Activated naive CD8-positive, alpha-beta T cell (primary cell): Measurements from ENCODE around the gene SMARCD3.

Experiments used
- H3K27ac Mint-ChIP-seq: one replicate; pipeline ENCODE4 v1.8.0; 2021; ENCODE audit warnings: mixed read lengths
- H3K27me3 Mint-ChIP-seq: one replicate; pipeline ENCODE4 v1.8.0; 2021; ENCODE audit warnings: mixed read lengths
- H3K36me3 Mint-ChIP-seq: one replicate; pipeline ENCODE4 v1.8.0; 2021; ENCODE audit warnings: mixed read lengths
- H3K4me1 Mint-ChIP-seq: one replicate; pipeline ENCODE4 v1.8.0; 2021; ENCODE audit warnings: low read depth, mixed read lengths
- H3K4me3 Mint-ChIP-seq: one replicate; pipeline ENCODE4 v1.8.0; 2021; ENCODE audit warnings: mild to moderate bottlenecking, mixed read lengths
- H3K9me3 Mint-ChIP-seq: one replicate; pipeline ENCODE4 v1.8.0; 2021; ENCODE audit warnings: low read depth, mixed read lengths

SMARCD3 gene

GRCh38 chr7:151247611-151248345 lies 716 bp downstream of the SMARCD3 start:
- H3K4me1 Mint-ChIP-seq: peaks cover 53% of the 10 kb centered on the region
- no peak overlapping the region for H3K27ac Mint-ChIP-seq
- H3K9me3 Mint-ChIP-seq: no peaks in the 10 kb centered on the region
- no peaks in the 10 kb centered on the region for H3K27me3 Mint-ChIP-seq
- H3K36me3 Mint-ChIP-seq: no peaks in the 10 kb centered on the region
- H3K4me3 Mint-ChIP-seq: peak overlapping the region; percentile 85

GRCh38 chr7:151246851-151247580 lies 1.5 kb downstream of the SMARCD3 start:
- Mint-ChIP-seq H3K9me3 (no peaks in the 10 kb centered on the region), H3K4me3 (peak overlapping the region; percentile 30), H3K27ac (no peak overlapping the region), H3K36me3 (no peaks in the 10 kb centered on the region), H3K27me3 (no peaks in the 10 kb centered on the region), H3K4me1 (peaks cover 49% of the 10 kb centered on the region)

- no peaks in the 10 kb centered on the region for H3K27me3 Mint-ChIP-seq
- no peaks in the 10 kb centered on the region for H3K9me3 Mint-ChIP-seq
- H3K27ac Mint-ChIP-seq: no peak overlapping the region
- no peaks in the 10 kb centered on the region for H3K36me3 Mint-ChIP-seq
- H3K4me3 Mint-ChIP-seq: peak overlapping the region; percentile 67
- H3K4me1 Mint-ChIP-seq: peaks cover 49% of the 10 kb centered on the region
Measured at GRCh38 chr7:151246102-151246850, 2.2 kb downstream of the SMARCD3 start.

GRCh38 chr7:151245360-151246101 lies 3.0 kb downstream of the SMARCD3 start:
- Mint-ChIP-seq H3K4me1 (peaks cover 42% of the 10 kb centered on the region), H3K27me3 (no peaks in the 10 kb centered on the region), H3K27ac (no peak overlapping the region), H3K36me3 (no peaks in the 10 kb centered on the region), H3K4me3 (peak overlapping the region; percentile 67), H3K9me3 (no peaks in the 10 kb centered on the region)

- peak overlapping the region; percentile 56 for H3K4me3 Mint-ChIP-seq
- no peaks in the 10 kb centered on the region for H3K9me3 Mint-ChIP-seq
- H3K27me3 Mint-ChIP-seq: no peaks in the 10 kb centered on the region
- H3K4me1 Mint-ChIP-seq: peaks cover 36% of the 10 kb centered on the region
- H3K36me3 Mint-ChIP-seq: no peaks in the 10 kb centered on the region
- no peak overlapping the region for H3K27ac Mint-ChIP-seq
Measured at GRCh38 chr7:151244841-151245346, 3.6 kb downstream of the SMARCD3 start.

- no peaks in the 10 kb centered on the region for H3K27me3 Mint-ChIP-seq
- H3K4me1 Mint-ChIP-seq: peaks cover 34% of the 10 kb centered on the region
- no peaks in the 10 kb centered on the region for H3K36me3 Mint-ChIP-seq
- H3K4me3 Mint-ChIP-seq: peak overlapping the region; percentile 56
- H3K9me3 Mint-ChIP-seq: no peaks in the 10 kb centered on the region
- no peak overlapping the region for H3K27ac Mint-ChIP-seq
Measured at GRCh38 chr7:151244196-151244840, 4.2 kb downstream of the SMARCD3 start.

- H3K36me3 Mint-ChIP-seq: no peaks in the 10 kb centered on the region
- no peak overlapping the region for H3K27ac Mint-ChIP-seq
- H3K4me3 Mint-ChIP-seq: peak overlapping the region; percentile 65
- peaks cover 32% of the 10 kb centered on the region for H3K4me1 Mint-ChIP-seq
- no peaks in the 10 kb centered on the region for H3K27me3 Mint-ChIP-seq
- H3K9me3 Mint-ChIP-seq: no peaks in the 10 kb centered on the region
Measured at GRCh38 chr7:151243408-151244195, 4.9 kb downstream of the SMARCD3 start.

- Mint-ChIP-seq H3K36me3 (no peaks in the 10 kb centered on the region), H3K27ac (peak overlapping the region; percentile 58), H3K4me3 (peak overlapping the region; percentile 65), H3K9me3 (no peaks in the 10 kb centered on the region), H3K27me3 (no peaks in the 10 kb centered on the region), H3K4me1 (peaks cover 29% of the 10 kb centered on the region)
Measured at GRCh38 chr7:151243045-151243349, 5.5 kb downstream of the SMARCD3 start.

GRCh38 chr7:151242159-151243044 lies 6.1 kb downstream of the SMARCD3 start:
- Mint-ChIP-seq H3K36me3 (no peaks in the 10 kb centered on the region), H3K4me1 (peaks cover 25% of the 10 kb centered on the region), H3K27me3 (no peaks in the 10 kb centered on the region), H3K9me3 (no peaks in the 10 kb centered on the region), H3K27ac (no peak overlapping the region), H3K4me3 (no peak overlapping the region)

- H3K4me1 Mint-ChIP-seq: peaks cover 25% of the 10 kb centered on the region
- H3K27me3 Mint-ChIP-seq: no peaks in the 10 kb centered on the region
- H3K9me3 Mint-ChIP-seq: no peaks in the 10 kb centered on the region
- no peaks in the 10 kb centered on the region for H3K36me3 Mint-ChIP-seq
- no peak overlapping the region for H3K4me3 Mint-ChIP-seq
- H3K27ac Mint-ChIP-seq: no peak overlapping the region
Measured at GRCh38 chr7:151241755-151242096, 6.8 kb downstream of the SMARCD3 start.

- no peaks in the 10 kb centered on the region for H3K9me3 Mint-ChIP-seq
- peaks cover 24% of the 10 kb centered on the region for H3K4me1 Mint-ChIP-seq
- H3K36me3 Mint-ChIP-seq: no peaks in the 10 kb centered on the region
- no peak overlapping the region for H3K4me3 Mint-ChIP-seq
- H3K27ac Mint-ChIP-seq: no peak overlapping the region
- H3K27me3 Mint-ChIP-seq: no peaks in the 10 kb centered on the region
Measured at GRCh38 chr7:151240942-151241754, 7.3 kb downstream of the SMARCD3 start.

GRCh38 chr7:151240536-151240935 lies 8.0 kb downstream of the SMARCD3 start:
- no peak overlapping the region for H3K27ac Mint-ChIP-seq
- H3K9me3 Mint-ChIP-seq: no peaks in the 10 kb centered on the region
- no peak overlapping the region for H3K4me3 Mint-ChIP-seq

More at GRCh38 chr7:151240536-151240935, 8.0 kb downstream of the SMARCD3 start:
- Mint-ChIP-seq H3K36me3 (no peaks in the 10 kb centered on the region), H3K4me1 (peaks cover 22% of the 10 kb centered on the region), H3K27me3 (no peaks in the 10 kb centered on the region)
